Skin of body (tissue), 2 donors: ENCODE measurements around the gene PRELP. TPM values are rescaled to one million over a fixed set of nuclear protein-coding genes. Genes with fewer than 3 reads are reported as not detected.
A peak's percentile ranks its signal among the peaks of the same experiment; 100 is the strongest.

Experiments
- DNase-seq: peaks from one replicate; lab custom pipeline; 2025; lab: John Stamatoyannopoulos, UW
- total RNA-seq: library from RNA; depleted of rRNA; stranded (reverse); fragments of >200 nt; gene quantifications from one replicate; pipeline ENCODE4 v1.2.3, GENCODE V29; 2014

Gene PRELP
- total RNA-seq, 1 donor from 2014 or later = 5.5 TPM

- no peak for DNase-seq
Observed at GRCh38 chr1:203477748-203478147, 2.1 kb downstream of the PRELP start.

- DNase-seq = peak; percentile 6
Observed at GRCh38 chr1:203478231-203478630, 2.6 kb downstream of the PRELP start.

GRCh38 chr1:203478986-203479385, 3.4 kb downstream of the PRELP start:
- DNase-seq = no peak

- DNase-seq = peak; percentile 11
Observed at GRCh38 chr1:203479646-203480045, 4.0 kb downstream of the PRELP start.

DNA sequence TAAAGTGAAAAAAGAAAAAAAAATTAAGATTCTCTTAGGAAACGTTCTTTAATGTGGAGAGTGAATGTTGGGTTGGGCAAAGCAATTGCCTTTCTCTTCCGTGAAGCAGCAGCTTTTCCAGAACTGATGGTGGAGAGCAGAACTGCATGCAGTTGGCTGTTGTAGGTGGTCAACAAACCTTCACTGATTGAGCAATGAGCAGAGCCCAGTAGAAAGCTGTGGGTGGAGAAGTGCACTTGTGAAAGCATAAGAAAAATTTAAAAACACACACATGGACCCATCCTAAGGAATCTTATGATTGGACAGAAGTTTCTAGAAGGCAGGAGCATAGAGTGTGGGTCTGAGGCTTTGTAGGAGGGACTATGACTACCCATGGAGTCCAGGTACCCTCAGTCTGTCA, 4.5 kb downstream of the PRELP start:
- DNase-seq = no peak

DNA sequence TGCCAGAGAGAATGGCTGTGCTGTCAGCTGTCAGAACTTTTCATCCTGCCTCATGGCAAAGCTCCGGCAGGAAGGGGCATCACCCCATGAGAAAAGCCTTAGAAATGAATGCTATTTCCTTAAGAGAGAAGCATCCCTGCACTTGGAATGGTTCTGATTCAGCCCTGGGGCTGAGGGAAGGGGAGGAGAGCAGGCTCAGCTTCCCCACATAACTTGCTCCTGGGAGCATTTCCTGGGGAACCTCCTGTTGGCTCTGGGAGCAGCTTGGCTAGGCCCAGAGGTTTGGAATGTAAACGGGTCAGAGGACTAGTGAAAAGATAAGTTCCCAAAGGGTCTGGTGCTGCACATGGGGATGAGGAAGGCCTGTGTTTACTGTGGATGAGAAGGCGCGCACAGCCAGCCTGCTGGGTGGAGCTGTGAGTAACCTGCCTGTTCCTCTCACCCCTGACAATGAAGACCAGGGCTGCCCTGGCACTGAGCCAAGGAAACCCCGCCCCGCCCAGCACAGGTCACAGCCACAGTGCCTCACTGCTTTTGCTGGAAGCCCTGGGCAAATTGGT, 5.0 kb downstream of the PRELP start:
- peak; percentile 59 for DNase-seq

GRCh38 chr1:203481196-203481595, 5.6 kb downstream of the PRELP start:
- no peak for DNase-seq

- DNase-seq = no peak
Observed at GRCh38 chr1:203486618-203487370, 11.2 kb downstream of the PRELP start.

DNA sequence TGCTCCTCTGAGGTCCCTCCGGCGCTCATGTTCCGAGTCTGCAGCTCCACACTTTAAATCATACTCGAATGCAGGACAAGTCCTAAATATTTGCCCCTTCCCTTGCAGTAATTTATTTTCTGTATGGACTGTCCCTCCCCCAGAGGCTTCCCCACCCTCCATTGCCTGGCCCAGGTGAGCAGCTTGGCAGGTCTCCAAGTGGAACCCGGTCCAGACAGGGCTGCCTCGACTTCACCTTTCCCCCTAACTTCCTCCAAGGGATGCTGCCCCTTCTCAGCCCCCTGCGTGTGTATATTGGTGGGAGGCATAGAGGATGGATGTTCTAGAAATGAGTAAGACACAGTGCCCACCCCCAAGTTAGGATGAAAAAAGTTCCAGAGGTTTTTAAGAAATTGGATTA, 12.9 kb downstream of the PRELP start:
- DNase-seq = no peak

GRCh38 chr1:203490607-203491006, 15.0 kb downstream of the PRELP start:
- DNase-seq = no peak

DNA sequence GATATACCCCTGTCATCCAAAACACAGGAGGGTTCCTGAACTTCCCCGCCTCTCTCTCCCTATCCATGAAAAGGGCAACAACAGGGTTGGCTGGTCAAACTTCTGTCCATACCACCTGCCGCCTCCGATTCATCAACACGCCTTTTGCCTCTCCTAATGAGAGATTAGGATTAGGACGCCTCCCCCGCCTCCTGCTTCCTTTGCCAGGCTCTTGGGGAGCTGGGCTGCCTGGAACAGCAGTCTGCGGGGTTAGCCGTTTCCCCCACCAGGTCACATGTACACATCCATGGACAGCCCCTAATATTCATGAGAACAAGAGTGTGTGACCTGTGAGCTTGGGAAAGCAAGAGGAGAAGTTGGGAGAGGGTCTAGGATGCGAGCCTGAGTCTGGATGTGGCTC, 16.1 kb downstream of the PRELP start:
- no peak for DNase-seq

DNA sequence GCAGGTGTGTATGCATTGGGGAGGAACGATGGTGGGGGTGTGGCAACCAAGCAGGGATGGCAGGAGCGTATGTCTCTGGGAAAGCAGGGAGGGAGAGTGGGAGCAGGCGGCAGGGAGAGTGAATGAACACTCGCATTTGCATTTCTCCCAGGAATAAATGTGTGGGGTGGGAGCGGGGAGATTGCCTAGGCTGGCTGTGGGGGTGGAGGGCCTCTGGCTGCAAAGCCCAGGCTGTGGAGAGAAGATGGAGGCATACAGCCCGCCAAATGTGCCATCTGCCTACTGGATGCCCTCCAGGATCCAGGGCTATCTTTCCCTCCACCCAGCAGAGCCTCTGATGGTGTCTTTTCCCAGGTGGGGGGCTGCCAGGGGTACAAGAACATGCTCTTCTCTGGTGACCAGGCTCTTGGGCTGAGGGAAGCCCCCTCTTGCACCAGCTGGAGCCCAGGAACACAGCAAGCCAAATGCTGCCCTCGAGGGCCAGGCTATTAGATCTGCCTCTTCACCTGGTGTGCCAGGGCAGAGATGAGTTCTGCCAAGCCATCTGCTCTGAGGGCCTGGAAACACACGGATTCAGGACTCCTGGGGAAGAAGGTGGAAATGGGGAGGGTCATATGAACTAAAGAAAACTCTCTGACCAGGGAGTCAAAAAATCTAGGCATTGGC, 16.6 kb downstream of the PRELP start:
- no peak for DNase-seq

DNA sequence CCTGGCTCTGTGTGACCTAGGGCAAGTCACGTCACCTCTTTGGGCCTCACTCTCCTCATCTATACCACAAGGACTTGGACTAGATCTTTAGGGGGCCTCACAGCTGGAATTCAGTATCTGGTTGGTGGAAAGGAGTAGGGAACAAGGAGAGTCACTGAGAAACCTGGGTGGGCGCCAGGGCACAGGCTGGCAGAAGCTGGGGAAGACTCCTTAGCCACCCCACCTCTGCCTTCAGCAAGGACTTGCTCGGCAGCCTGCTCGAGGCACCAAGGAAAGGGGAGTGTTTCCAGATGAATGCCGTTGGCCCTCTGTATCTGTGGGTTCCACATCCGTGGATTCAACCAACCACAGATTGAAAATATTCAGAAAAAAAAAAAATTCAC, 17.1 kb downstream of the PRELP start:
- no peak for DNase-seq

DNA sequence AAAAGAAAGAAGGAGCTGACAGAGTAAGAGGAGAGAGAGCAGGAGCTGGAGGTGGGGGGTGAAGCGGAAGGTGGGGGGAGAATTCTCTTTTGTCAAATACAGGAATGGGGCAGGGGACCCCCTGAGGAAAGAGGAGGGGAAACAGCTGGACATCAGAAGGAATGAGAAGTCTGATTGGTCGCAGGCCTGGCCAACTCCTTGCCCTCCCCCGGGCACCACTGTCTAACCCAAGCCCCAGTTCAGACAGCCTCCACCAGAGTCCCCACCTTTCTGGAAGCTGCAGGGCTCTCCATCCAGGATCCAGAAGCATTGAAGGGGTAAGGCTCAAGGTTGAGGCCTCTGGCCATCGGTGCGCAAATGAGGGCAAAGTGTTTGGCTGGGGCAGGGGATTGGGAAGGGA, 18.3 kb downstream of the PRELP start, which contains the start of gene OPTC:
Gene OPTC (plus strand): TSS at position 253 of the 400 bp plus-strand sequence. CDS start 1,853 bp downstream, outside the sequence.
- DNase-seq = no peak

GRCh38 chr1:203495845-203496244, 20.2 kb downstream of the PRELP start:
- DNase-seq = no peak

DNA sequence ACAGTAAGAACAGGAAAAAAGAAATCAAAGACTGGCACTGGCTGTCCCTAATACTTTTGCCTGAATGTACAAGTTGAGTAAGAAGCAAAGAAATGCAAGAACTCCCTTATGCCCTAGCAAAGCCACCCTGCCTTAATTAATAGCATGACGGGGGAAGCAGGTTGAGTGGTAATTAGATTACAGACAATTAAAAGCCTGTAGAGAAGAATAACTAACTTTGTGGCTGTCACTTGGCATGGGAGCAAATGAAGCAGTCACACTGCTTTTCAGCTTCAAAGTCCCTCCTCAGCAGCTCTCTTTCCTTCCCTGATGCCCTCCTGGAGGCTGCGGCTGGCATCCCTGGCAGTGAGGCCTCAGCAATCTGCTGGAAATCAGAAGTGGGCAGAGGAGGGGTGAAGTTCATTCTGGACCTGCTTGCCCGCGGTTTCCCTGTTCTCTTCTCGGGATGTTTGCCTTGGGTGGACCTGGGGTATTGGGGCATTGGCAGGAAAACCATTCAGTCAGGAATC, 21.7 kb downstream of the PRELP start:
- DNase-seq = no peak

- DNase-seq = no peak
Observed at GRCh38 chr1:203499643-203500278, 24.2 kb downstream of the PRELP start.

- no peak for DNase-seq
Observed at GRCh38 chr1:203500279-203500678, 24.7 kb downstream of the PRELP start.

DNA sequence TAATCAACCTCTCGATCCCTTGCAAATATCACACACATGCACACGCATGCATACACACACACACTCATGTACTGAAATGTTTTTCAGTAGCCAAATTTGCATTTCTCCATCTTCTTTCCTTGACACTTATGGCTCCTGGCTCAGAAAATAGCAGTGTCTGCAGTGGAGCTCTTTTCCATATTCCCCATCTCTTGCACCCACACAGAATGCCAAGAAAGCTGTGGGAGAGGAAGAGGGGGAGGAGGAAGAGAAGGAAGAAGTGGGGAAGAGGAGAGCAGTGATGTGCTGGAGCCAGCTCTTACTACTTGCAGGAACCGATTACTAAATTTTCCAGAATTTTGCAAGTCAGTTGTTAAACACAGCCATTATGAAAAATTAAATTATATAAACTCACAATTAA, 28.2 kb downstream of the PRELP start:
- DNase-seq = no peak

DNA sequence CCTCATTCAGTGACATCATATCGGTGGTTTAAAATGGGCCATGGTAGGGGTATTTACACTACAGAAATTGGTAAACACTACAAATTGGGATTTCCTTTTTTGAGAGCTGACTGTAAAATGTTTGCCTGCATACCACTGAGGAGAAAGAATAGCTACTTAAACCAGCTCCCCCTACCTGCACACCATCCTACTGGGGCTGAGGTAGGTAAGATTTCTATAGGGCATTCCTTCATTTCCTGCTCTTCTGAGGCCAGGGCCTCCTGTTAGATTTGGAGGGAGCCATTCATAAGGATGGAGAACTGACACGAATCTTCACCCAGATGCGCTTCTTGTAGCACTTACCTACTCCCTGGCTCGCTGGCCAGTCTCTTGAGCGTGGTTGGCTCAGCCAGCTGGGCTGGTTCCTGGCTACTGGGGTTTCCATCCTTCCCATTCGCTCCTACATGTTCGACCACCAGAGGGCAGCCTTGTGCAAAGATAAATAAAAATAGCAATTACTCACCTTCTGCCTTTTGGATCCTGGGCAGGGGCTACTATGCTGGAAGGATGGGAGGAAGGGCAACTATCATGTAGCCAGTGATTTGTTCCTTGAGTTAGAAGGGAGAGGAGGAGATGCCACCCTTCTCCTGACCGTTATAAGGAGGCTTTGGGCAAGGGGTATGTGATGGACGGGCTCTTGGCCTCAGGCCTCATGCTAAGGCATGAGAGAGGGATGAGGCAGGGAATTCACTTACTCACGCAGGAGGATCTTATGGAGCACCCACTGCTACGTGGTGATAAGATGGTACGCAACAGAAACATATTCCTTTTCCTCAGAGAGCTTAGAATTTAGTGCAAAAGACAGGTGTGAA, 29.0 kb downstream of the PRELP start:
- peak; percentile 54 for DNase-seq
